Measurements from ENCODE around the gene ARHGAP9.
A peak's percentile ranks its signal among the peaks of the same experiment; 100 is the strongest.

The ARHGAP9 gene

GRCh38 chr12:57433370-57433769, 46.3 kb downstream of the ARHGAP9 start:
- no peak for DNase-seq (ENCODE audit: extremely low spot score)
- ChIA-PET CTCF (interaction anchor here (0.8 to 14.6 kb wide), 5 partner anchors 19 to 195 kb away, joined by 3 to 178 read pairs (median 9); partner anchors contain the start of genes GLI1 and INHBE), POLR2A (no interaction called here)
- TF ChIP-seq CTCF (IDR thresholded peaks at IDR 0.05; ENCODE audit: control extremely low read depth, extremely low read depth, low read depth, missing control alignments) = no peak

GRCh38 chr12:57431654-57432188, 47.9 kb downstream of the ARHGAP9 start:
- DNase-seq (ENCODE audit: extremely low spot score) = no peak
- POLR2A ChIA-PET = no interaction called here
- TF ChIP-seq CTCF (IDR thresholded peaks at IDR 0.05; ENCODE audit: control extremely low read depth, extremely low read depth, low read depth, missing control alignments) = no peak
- CTCF ChIA-PET = interaction anchor here (1.2 to 14.6 kb wide), 3 partner anchors 11 to 27 kb away, joined by 4 to 178 read pairs (median 10); partner anchors contain the start of genes GLI1 and INHBE

- DNase-seq (ENCODE audit: extremely low spot score) = peak; percentile 97
- ChIA-PET POLR2A (no interaction called here), CTCF (interaction anchor here (1.2 to 14.6 kb wide), 3 partner anchors 11 to 28 kb away, joined by 4 to 178 read pairs (median 10); partner anchors contain the start of genes GLI1 and INHBE)
- no peak for TF ChIP-seq CTCF (IDR thresholded peaks at IDR 0.05; ENCODE audit: control extremely low read depth, extremely low read depth, low read depth, missing control alignments)
These were observed 48.6 kb downstream of the ARHGAP9 start, which contains the start of gene R3HDM2 for GRCh38 chr12:57430931-57431566. Gene R3HDM2 (minus strand): TSS chr12:57431043. CDS start chr12:57310428, 120,615 bp downstream.

GRCh38 chr12:57430112-57430930, 49.3 kb downstream of the ARHGAP9 start:
- CTCF ChIA-PET = interaction anchor here (0.7 to 6.9 kb wide), 11 partner anchors 9 to 188 kb away, joined by 3 to 58 read pairs (median 4); partner anchors contain the start of gene GLI1
- POLR2A ChIA-PET = interaction anchor here (0.6 kb wide), 1 partner anchor 95 kb away, joined by 3 read pairs; no protein-coding TSS in a partner anchor
- no peak for TF ChIP-seq CTCF (IDR thresholded peaks at IDR 0.05; ENCODE audit: control extremely low read depth, extremely low read depth, low read depth, missing control alignments)
- peak; percentile 87 for DNase-seq (ENCODE audit: extremely low spot score)

- CTCF ChIA-PET = interaction anchor here (0.7 to 6.9 kb wide), 12 partner anchors 8 to 187 kb away, joined by 3 to 58 read pairs (median 4); partner anchors contain the start of gene GLI1
- no peak for TF ChIP-seq CTCF (IDR thresholded peaks at IDR 0.05; ENCODE audit: control extremely low read depth, extremely low read depth, low read depth, missing control alignments)
- POLR2A ChIA-PET = interaction anchor here (0.6 kb wide), 2 partner anchors 65 to 95 kb away, joined by 3 to 5 read pairs; no protein-coding TSS in a partner anchor
- no peak for DNase-seq (ENCODE audit: extremely low spot score)
These were observed 50.1 kb downstream of the ARHGAP9 start for GRCh38 chr12:57429473-57430111.
